T-cell (primary cell): Measurements from ENCODE around the gene DDX24. TPM values are rescaled to one million over a fixed set of nuclear protein-coding genes. Genes with fewer than 3 reads are reported as not detected.
"Not testable (repeated sequence)": the region's sequence is repeated elsewhere in the genome, so short reads cannot be mapped to it uniquely, and the experiment has no call there.

ENCODE experiments used
- ATAC-seq, 4 experiments: fragments of 200-7000 bp in 3 of 4; fragments of 150-1000 bp in 1 of 4; cut with Tn5 transposase; replicated peaks in 1 of 4; 1 replicate in 3 of 4; 2 replicates in 1 of 4; pipeline ENCODE4 v1.10.0; 2021; ENCODE audit warnings: moderate library complexity in 3 of 4, mild to moderate bottlenecking in 2 of 4, moderate number of reproducible peaks in 1 of 4
- CTCF ChIA-PET, 2 donors: fragments of 300-600 bp; sonication (Branson Sonifier 250); formaldehyde crosslinking; loops; one replicate each; lab custom pipeline; 2022; ENCODE audit warnings: antibody characterized with exemption in 2 of 2; lab: Charles Lee
- POLR2A ChIA-PET, 2 donors: fragments of 300-600 bp; sonication (Branson Sonifier 250); formaldehyde crosslinking; loops; one replicate each; lab custom pipeline; 2022; ENCODE audit warnings: antibody characterized with exemption in 2 of 2; lab: Charles Lee
- DNase-seq, 35 experiments: peaks; one replicate each; pipeline versions ENCODE4 v3.0.0 to v3.0.0-alpha.2; 2013 to 2023
- H3K27ac ChIP-seq: one replicate; pipeline ENCODE4 v1.5.1; 2013; ENCODE audit warnings: low read length
- H3K27me3 ChIP-seq, 2 experiments: replicated peaks in 1 of 2; 1 replicate in 1 of 2; 2 replicates in 1 of 2; pipeline versions ENCODE4 v1.6.1 to v1.7.0; 2013; ENCODE audit warnings: low read length in 1 of 2, mixed read lengths in 1 of 2; ENCODE audit not compliant: control insufficient read depth in 2 of 2, insufficient read depth in 2 of 2; ENCODE audit errors: extremely low read depth in 1 of 2
- H3K36me3 ChIP-seq, 2 donors: 1 replicate in 1 of 2; 2 replicates in 1 of 2; pipeline versions ENCODE4 v1.6.1 to v1.7.0; 2013; ENCODE audit warnings: low read length in 1 of 2; ENCODE audit not compliant: control insufficient read depth in 2 of 2, insufficient read depth in 1 of 2; ENCODE audit errors: extremely low read depth in 1 of 2
- H3K4me1 ChIP-seq, 2 experiments: 1 replicate in 1 of 2; 2 replicates in 1 of 2; pipeline versions ENCODE4 v1.6.1 to v1.7.0; 2013; ENCODE audit warnings: low read length in 2 of 2, mixed read lengths in 1 of 2; ENCODE audit not compliant: insufficient read depth in 2 of 2, control insufficient read depth in 1 of 2; ENCODE audit errors: extremely low read depth in 1 of 2
- H3K4me3 ChIP-seq, 2 donors: 1 replicate in 1 of 2; 2 replicates in 1 of 2; pipeline versions ENCODE4 v1.5.1 to v1.7.0; 2013; ENCODE audit warnings: mild to moderate bottlenecking in 2 of 2, low read length in 1 of 2, moderate library complexity in 1 of 2; ENCODE audit not compliant: control insufficient read depth in 1 of 2; ENCODE audit errors: extremely low read depth in 1 of 2
- H3K9me3 ChIP-seq: 2 replicates; pipeline ENCODE4 v1.7.0; 2013
- H3K27ac Mint-ChIP-seq, 2 donors: one replicate each; pipeline ENCODE4 v1.8.0; 2020 to 2021; ENCODE audit warnings: mild to moderate bottlenecking in 2 of 2, mixed read lengths in 2 of 2
- H3K27me3 Mint-ChIP-seq, 2 donors: one replicate each; pipeline ENCODE4 v1.8.0; 2021 to 2022; ENCODE audit warnings: mixed read lengths in 2 of 2
- H3K36me3 Mint-ChIP-seq: one replicate; pipeline ENCODE4 v1.8.0; 2021; ENCODE audit warnings: mixed read lengths
- H3K4me1 Mint-ChIP-seq, 3 donors: one replicate each; pipeline ENCODE4 v1.8.0; 2020 to 2022; ENCODE audit warnings: mixed read lengths in 3 of 3, mild to moderate bottlenecking in 1 of 3
- H3K4me3 Mint-ChIP-seq, 3 donors: one replicate each; pipeline ENCODE4 v1.8.0; 2020 to 2022; ENCODE audit warnings: mild to moderate bottlenecking in 3 of 3, mixed read lengths in 3 of 3, moderate library complexity in 3 of 3
- H3K9me3 Mint-ChIP-seq, 3 donors: one replicate each; pipeline ENCODE4 v1.8.0; 2020 to 2022; ENCODE audit warnings: mixed read lengths in 3 of 3
- WGBS: methylation state at CpG from one replicate; pipeline ENCODE4 v1.1.5; 2013; ENCODE audit warnings: missing lambda C conversion rate; ENCODE audit not compliant: insufficient coverage; 5-methylcytosine and 5-hydroxymethylcytosine counted together
- total RNA-seq, 35 experiments: library from RNA in 6 of 35; stranded (reverse) in 6 of 35; fragments of 120-200 nt in 1 of 35; gene quantifications; one replicate each; pipeline versions ENCODE4 v1.2.1 to v1.2.4 and lab custom pipeline; 2013 to 2026

The DDX24 gene
- total RNA-seq, 5 donors from 2014 or later (not counting 1 experiment from before 2014, with no cell fraction given), result 258 to 448 (median 265) TPM

DNA sequence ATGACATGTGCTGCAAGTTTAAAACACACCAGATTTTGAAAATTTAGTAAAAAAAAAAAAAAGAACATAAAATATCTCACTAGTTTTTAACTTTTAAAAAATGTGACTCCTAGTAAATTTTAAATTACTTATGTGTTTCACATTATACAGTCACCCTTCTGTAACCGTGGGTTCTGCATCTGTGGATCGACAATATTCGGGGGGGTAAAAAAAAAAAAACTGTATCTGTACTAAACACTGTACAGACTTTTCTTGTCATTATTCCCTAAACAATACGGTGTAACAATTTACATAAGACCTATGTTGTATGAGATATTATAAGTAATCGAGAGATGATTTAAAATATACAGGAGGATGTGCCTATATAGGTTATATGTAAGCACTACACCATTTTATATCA, 3.2 kb downstream of the DDX24 start:
- H3K4me1 ChIP-seq, result peaks cover 30 to 33% of the 10 kb centered on the region in 2 experiments
- POLR2A ChIA-PET, result no interaction called here
- peaks cover 8% of the 10 kb centered on the region for H3K9me3 ChIP-seq
- no peak for ATAC-seq
- no peak overlapping the region for H3K27ac ChIP-seq
- no peaks in the 10 kb centered on the region for H3K27me3 ChIP-seq
- Mint-ChIP-seq H3K27ac (no peak overlapping the region), H3K27me3 (no peaks in the 10 kb centered on the region), H3K4me3 (peak overlapping the region; percentile 99 to 100 (median 100)), H3K9me3 (peaks cover 0 to 15% (median 13%) of the 10 kb centered on the region in 3 donors), H3K4me1 (peaks cover 64 to 68% (median 66%) of the 10 kb centered on the region in 3 donors), H3K36me3 (peaks cover 52% of the 10 kb centered on the region)
- no CpG with 5 or more reads among the region's 5 CpGs for WGBS
- peak overlapping the region; percentile 18 to 100 for H3K4me3 ChIP-seq
- CTCF ChIA-PET, result no interaction called here
- peaks cover 3 to 25% of the 10 kb centered on the region in 2 donors for H3K36me3 ChIP-seq
- DNase-seq, result no peak

DNA sequence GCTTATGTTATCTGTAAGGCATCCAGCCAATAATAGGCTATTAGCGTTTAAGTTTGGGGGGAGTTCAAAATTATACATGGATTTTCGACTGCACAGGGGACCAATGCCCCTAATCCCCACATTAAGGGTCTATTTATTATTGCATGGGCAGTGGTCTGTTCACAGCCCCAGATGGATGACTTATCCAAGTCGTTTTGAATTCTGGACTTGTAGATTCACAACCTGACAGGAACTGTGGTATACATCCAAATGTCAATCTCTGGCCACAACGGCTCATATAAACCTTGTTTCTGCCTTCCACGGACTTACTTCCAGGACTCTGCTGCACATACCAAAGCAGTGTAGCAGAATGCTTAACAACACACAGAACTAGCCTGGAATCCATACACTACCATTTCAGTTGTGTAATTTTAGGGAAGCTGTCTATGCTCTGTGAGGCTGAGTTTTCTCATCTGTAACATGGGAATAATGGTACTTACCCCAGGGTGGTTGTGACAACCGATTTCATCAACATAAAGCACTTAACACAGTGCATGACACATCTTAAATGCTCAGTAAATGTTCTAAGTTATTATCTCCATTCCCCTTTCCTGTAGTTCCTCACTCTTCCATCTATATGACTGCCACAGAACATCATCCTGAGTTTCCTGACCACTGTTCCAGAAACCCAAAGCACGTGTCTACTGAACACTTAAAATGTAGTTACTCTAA, 3.7 kb downstream of the DDX24 start:
- Mint-ChIP-seq H3K4me3 (peak overlapping the region; percentile 99 to 100 (median 100)), H3K27ac (peak overlapping the region in 1 of 2 donors; percentile 19), H3K36me3 (peaks cover 54% of the 10 kb centered on the region), H3K27me3 (no peaks in the 10 kb centered on the region), H3K4me1 (peaks cover 65 to 69% (median 66%) of the 10 kb centered on the region in 3 donors), H3K9me3 (peaks cover 0 to 17% (median 14%) of the 10 kb centered on the region in 3 donors)
- no peak overlapping the region for H3K27ac ChIP-seq
- 33% methylated on average over 1 of the region's 7 CpGs for WGBS
- ATAC-seq (no peak), DNase-seq (no peak)
- ChIA-PET POLR2A (no interaction called here), CTCF (no interaction called here)
- peaks cover 30 to 37% of the 10 kb centered on the region in 2 experiments for H3K4me1 ChIP-seq
- no peaks in the 10 kb centered on the region for H3K27me3 ChIP-seq
- peaks cover 8% of the 10 kb centered on the region for H3K9me3 ChIP-seq
- peak overlapping the region in 1 of 2 donors; percentile 100 for H3K4me3 ChIP-seq
- H3K36me3 ChIP-seq, result peaks cover 5 to 25% of the 10 kb centered on the region in 2 donors

GRCh38 chr14:94075008-94075407, 6.0 kb downstream of the DDX24 start:
- Mint-ChIP-seq H3K9me3 (peaks cover 5 to 31% (median 18%) of the 10 kb centered on the region in 3 donors), H3K27ac (no peak overlapping the region), H3K27me3 (no peaks in the 10 kb centered on the region), H3K36me3 (peaks cover 74% of the 10 kb centered on the region), H3K4me1 (peaks cover 70 to 76% (median 75%) of the 10 kb centered on the region in 3 donors), H3K4me3 (peak overlapping the region; percentile 64 to 99 (median 66))
- ATAC-seq (no peak), DNase-seq (no peak)
- no CpG with 5 or more reads among the region's 2 CpGs for WGBS
- H3K9me3 ChIP-seq, result peaks cover 8% of the 10 kb centered on the region
- H3K27me3 ChIP-seq, result no peaks in the 10 kb centered on the region
- H3K27ac ChIP-seq, result no peak overlapping the region
- POLR2A ChIA-PET, result interaction anchor here in 1 of 2 donors (0.6 kb wide), 1 partner anchor 10 kb away, joined by 3 read pairs; no protein-coding TSS in a partner anchor
- H3K4me3 ChIP-seq, result no peak overlapping the region
- CTCF ChIA-PET, result no interaction called here
- peaks cover 5 to 25% of the 10 kb centered on the region in 2 donors for H3K36me3 ChIP-seq
- peaks cover 30 to 32% of the 10 kb centered on the region in 2 experiments for H3K4me1 ChIP-seq

DNA sequence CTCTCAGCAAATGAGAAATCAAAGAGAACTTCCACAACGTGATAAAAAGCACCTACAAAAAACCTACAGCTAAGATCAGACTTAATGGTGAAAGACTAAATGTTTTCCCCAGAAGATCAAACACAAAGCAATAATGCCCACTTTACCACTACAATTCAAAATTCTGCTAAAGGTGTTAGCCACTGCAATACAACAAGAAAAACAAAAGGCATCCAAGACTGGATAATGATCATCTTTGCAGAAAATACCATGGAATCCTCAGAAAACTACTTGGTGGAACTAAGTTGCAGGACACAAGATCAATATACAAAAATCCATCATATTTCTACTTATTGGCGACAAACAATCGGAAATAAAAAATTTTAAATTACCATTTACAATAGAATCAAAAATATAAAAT, 6.5 kb downstream of the DDX24 start:
- Histone ChIP-seq H3K27ac (no peak overlapping the region), H3K4me3 (no peak overlapping the region), H3K27me3 (no peaks in the 10 kb centered on the region), H3K36me3 (peaks cover 5 to 24% of the 10 kb centered on the region in 2 donors), H3K9me3 (peaks cover 8% of the 10 kb centered on the region), H3K4me1 (peaks cover 25 to 31% of the 10 kb centered on the region in 2 experiments)
- ChIA-PET CTCF (no interaction called here), POLR2A (interaction anchor here (0.6 to 0.7 kb wide), 3 partner anchors 10 to 35 kb away, joined by 3 to 7 read pairs (median 4); no protein-coding TSS in a partner anchor)
- peaks cover 72 to 77% (median 76%) of the 10 kb centered on the region in 3 donors for H3K4me1 Mint-ChIP-seq
- H3K27me3 Mint-ChIP-seq, result no peaks in the 10 kb centered on the region
- peaks cover 5 to 36% (median 18%) of the 10 kb centered on the region in 3 donors for H3K9me3 Mint-ChIP-seq
- ATAC-seq, result no peak
- DNase-seq, result no peak
- peak overlapping the region; percentile 21 to 52 (median 31) for H3K4me3 Mint-ChIP-seq
- H3K27ac Mint-ChIP-seq, result no peak overlapping the region
- peaks cover 76% of the 10 kb centered on the region for H3K36me3 Mint-ChIP-seq
- 86% methylated on average over 1 of the region's 3 CpGs for WGBS

DNA sequence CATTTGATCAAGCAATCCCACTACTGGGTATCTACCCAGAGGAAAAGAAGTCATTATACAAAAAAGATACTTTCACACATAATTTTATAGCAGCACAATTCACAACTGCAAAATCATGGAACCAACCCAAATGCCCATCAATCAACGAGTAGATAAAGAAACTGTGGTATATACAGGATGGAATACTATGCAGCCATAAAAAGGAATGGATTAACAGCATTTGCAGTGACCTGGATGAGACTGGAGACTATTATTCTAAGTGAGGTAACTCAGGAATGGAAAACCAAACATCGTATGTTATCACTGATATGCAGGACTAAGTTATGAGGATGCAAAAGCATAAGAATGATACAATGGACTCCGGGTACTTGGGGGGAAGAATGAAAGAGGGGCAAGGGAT, 8.9 kb downstream of the DDX24 start:
- H3K4me3 Mint-ChIP-seq, result peak overlapping the region in 2 of 3 donors; percentile 11 to 47
- POLR2A ChIA-PET, DNase-seq, H3K36me3 ChIP-seq, H3K27ac ChIP-seq, H3K9me3 ChIP-seq, ATAC-seq, H3K27ac Mint-ChIP-seq, H3K27me3 ChIP-seq, H3K27me3 Mint-ChIP-seq, H3K4me3 ChIP-seq, CTCF ChIA-PET: not testable (repeated sequence)
- WGBS, result 100% methylated on average over 1 of the region's 3 CpGs
- H3K4me1 Mint-ChIP-seq, result peaks cover 72 to 78% (median 76%) of the 10 kb centered on the region in 3 donors
- peaks cover 77% of the 10 kb centered on the region for H3K36me3 Mint-ChIP-seq
- peaks cover 4 to 12% of the 10 kb centered on the region in 2 experiments for H3K4me1 ChIP-seq
- H3K9me3 Mint-ChIP-seq, result peaks cover 17 to 53% (median 28%) of the 10 kb centered on the region in 3 donors

DNA sequence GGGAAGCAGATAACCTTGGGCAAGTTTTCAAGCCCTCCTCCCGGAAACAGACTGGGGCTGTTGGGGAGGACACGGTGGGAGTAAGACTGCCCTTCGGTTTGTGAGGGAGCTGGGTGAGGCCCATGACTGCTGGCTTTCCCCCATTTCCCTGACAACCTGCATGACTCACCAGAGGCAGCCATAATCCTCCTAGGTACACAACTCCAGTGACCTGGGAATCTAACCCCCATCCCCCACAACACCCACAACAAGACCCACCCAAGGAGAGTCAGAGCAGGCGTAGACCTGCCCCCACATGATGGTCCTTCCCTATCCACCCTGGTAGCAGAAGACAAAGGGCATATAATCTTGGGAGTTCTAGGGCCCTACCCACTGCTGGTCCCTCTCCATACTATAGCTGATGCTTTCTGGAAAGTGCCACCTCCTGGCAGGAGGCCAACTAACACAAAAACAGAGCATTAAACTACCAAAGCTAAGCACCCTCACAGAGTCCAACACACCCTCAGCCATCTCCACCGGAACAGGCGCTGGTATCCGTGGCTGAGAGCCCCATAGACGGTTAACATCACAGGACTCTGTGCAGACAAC, 14.8 kb downstream of the DDX24 start:
- Mint-ChIP-seq H3K4me1 (peaks cover 88 to 94% (median 89%) of the 10 kb centered on the region in 3 donors), H3K36me3 (peaks cover 78% of the 10 kb centered on the region), H3K4me3 (peak overlapping the region in 1 of 3 donors; percentile 47), H3K9me3 (peaks cover 10 to 32% (median 17%) of the 10 kb centered on the region in 3 donors), H3K27ac (peak overlapping the region; percentile 49 to 53), H3K27me3 (no peaks in the 10 kb centered on the region)
- Histone ChIP-seq H3K27ac (no peak overlapping the region), H3K4me1 (peaks cover 0 to 21% of the 10 kb centered on the region in 2 experiments), H3K9me3 (no peaks in the 10 kb centered on the region), H3K36me3 (peaks cover 2 to 35% of the 10 kb centered on the region in 2 donors), H3K4me3 (no peak overlapping the region), H3K27me3 (no peaks in the 10 kb centered on the region)
- ATAC-seq (peak in 1 of 4 experiments; percentile 22), DNase-seq (no peak)
- ChIA-PET POLR2A (interaction anchor here in 1 of 2 donors (1.2 kb wide), 1 partner anchor 16 kb away, joined by 8 read pairs; no protein-coding TSS in a partner anchor), CTCF (interaction anchor here in 1 of 2 donors (0.6 kb wide), 1 partner anchor 103 kb away, joined by 5 read pairs; no protein-coding TSS in a partner anchor)
- WGBS, result 89% methylated on average over 4 of the region's 8 CpGs
